Ascending aorta (tissue), 2 donors: ENCODE results near the gene P2RY11. TPM values are rescaled to one million over a fixed set of nuclear protein-coding genes. Genes with fewer than 3 reads are reported as not detected.

Experiments
- DNase-seq, 2 donors: peaks; one replicate each; pipeline ENCODE4 v3.0.0-alpha.2; 2019; ENCODE audit warnings: low spot score in 2 of 2
- H3K27ac ChIP-seq, 2 donors: fragments of 200-600 bp; sonication (generic); one replicate each; pipeline ENCODE4 v1.5.1; 2016 to 2017; ENCODE audit warnings: mild to moderate bottlenecking in 1 of 2
- H3K27me3 ChIP-seq: fragments of 200-600 bp; sonication (generic); one replicate; pipeline ENCODE4 v1.5.1; 2017
- H3K36me3 ChIP-seq, 2 donors: fragments of 200-600 bp; sonication (generic); one replicate each; pipeline ENCODE4 v1.5.1; 2016
- H3K4me1 ChIP-seq, 2 donors: fragments of 200-600 bp; sonication (generic); one replicate each; pipeline ENCODE4 v1.5.1; 2016 to 2017; ENCODE audit warnings: mild to moderate bottlenecking in 1 of 2
- H3K4me3 ChIP-seq, 2 donors: fragments of 200-600 bp; sonication (generic); one replicate each; pipeline ENCODE4 v1.5.1; 2016 to 2017; ENCODE audit warnings: mild to moderate bottlenecking in 1 of 2
- H3K9me3 ChIP-seq, 2 donors: fragments of 200-600 bp; sonication (generic); one replicate each; pipeline ENCODE4 v1.5.1; 2016
- intact Hi-C: fragments of 100-400 bp; cut with DNase I; formaldehyde crosslinking; loops from one replicate; pipeline ENCODE4 v1.15.1; 2023
- total RNA-seq: library from RNA; depleted of rRNA; stranded (reverse); fragments of >200 nt; gene quantifications from one replicate; pipeline ENCODE4 v1.1.0, GENCODE V29; 2016
- TF ChIP-seq, protein P1 (sequence below), 3 experiments: fragments of 200-600 bp in 2 of 3; fragments of 450-650 bp in 1 of 3; sonication (generic) in 2 of 3; IDR thresholded peaks; one replicate each; pipeline ENCODE4 v1.5.1; 2016 to 2019; ENCODE audit warnings: antibody characterized with exemption in 3 of 3, mild to moderate bottlenecking in 1 of 3, moderate library complexity in 1 of 3

The P2RY11 gene
- total RNA-seq, 1 donor from 2014 or later: 10.5 TPM

DNA sequence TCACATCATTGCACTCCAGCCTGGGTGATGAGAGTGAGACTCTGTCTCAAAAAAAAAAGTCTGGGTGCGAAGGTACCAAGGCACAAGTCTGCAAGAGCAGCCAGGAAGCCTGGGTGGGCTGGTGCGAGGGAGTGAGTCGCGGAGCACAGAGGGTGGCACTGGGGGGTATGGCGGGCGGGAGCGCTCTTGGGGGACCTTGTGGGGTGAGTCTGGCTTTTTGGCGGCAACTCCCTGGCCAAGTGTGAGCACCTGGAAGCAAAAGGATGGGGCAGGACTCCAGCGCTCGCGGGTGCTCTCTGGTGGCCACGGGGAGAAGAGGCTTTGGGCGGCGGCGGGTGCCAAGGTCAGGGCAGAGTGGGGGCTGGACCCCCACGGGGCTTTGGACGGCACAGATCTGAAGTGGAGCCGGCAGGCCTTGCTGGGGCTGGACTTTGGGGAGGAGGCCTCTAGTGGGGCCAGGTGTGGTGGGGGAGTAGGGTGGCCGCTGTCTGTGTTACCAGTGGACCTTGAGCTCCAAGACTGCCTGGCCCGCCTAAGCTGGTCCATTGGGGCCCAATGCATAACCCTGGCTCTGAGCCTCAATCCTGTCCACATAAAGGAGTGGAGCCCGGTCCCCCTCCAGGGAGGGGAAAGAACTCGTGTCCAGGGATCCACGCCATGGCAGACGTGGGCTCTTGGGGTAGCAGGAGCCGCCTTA is 1.6 kb downstream of the P2RY11 start:
- Histone ChIP-seq H3K27me3 (no peaks in the 10 kb centered on the region), H3K36me3 (peaks cover 68 to 75% of the 10 kb centered on the region in 2 donors), H3K27ac (no peak overlapping the region), H3K4me3 (no peak overlapping the region), H3K4me1 (no peaks in the 10 kb centered on the region), H3K9me3 (no peaks in the 10 kb centered on the region)
- DNase-seq: no peak
- TF ChIP-seq, protein P1, sequence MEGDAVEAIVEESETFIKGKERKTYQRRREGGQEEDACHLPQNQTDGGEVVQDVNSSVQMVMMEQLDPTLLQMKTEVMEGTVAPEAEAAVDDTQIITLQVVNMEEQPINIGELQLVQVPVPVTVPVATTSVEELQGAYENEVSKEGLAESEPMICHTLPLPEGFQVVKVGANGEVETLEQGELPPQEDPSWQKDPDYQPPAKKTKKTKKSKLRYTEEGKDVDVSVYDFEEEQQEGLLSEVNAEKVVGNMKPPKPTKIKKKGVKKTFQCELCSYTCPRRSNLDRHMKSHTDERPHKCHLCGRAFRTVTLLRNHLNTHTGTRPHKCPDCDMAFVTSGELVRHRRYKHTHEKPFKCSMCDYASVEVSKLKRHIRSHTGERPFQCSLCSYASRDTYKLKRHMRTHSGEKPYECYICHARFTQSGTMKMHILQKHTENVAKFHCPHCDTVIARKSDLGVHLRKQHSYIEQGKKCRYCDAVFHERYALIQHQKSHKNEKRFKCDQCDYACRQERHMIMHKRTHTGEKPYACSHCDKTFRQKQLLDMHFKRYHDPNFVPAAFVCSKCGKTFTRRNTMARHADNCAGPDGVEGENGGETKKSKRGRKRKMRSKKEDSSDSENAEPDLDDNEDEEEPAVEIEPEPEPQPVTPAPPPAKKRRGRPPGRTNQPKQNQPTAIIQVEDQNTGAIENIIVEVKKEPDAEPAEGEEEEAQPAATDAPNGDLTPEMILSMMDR (IDR thresholded peaks at IDR 0.05): peak; percentile 47 to 58 (median 56)
- intact Hi-C loops: no loop called here

DNA sequence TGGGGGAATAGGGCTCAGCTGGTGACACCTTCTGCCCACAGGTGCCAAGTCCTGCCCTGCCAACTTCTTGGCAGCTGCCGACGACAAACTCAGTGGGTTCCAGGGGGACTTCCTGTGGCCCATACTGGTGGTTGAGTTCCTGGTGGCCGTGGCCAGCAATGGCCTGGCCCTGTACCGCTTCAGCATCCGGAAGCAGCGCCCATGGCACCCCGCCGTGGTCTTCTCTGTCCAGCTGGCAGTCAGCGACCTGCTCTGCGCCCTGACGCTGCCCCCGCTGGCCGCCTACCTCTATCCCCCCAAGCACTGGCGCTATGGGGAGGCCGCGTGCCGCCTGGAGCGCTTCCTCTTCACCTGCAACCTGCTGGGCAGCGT is 2.1 kb downstream of the P2RY11 start:
- no peak overlapping the region for H3K27ac ChIP-seq
- H3K9me3 ChIP-seq: no peaks in the 10 kb centered on the region
- DNase-seq: no peak
- H3K27me3 ChIP-seq: no peaks in the 10 kb centered on the region
- intact Hi-C loops: no loop called here
- H3K4me3 ChIP-seq: no peak overlapping the region
- TF ChIP-seq, protein P1 (IDR thresholded peaks at IDR 0.05): no peak
- peaks cover 65 to 73% of the 10 kb centered on the region in 2 donors for H3K36me3 ChIP-seq
- peaks cover 0 to under 1% of the 10 kb centered on the region in 2 donors for H3K4me1 ChIP-seq

DNA sequence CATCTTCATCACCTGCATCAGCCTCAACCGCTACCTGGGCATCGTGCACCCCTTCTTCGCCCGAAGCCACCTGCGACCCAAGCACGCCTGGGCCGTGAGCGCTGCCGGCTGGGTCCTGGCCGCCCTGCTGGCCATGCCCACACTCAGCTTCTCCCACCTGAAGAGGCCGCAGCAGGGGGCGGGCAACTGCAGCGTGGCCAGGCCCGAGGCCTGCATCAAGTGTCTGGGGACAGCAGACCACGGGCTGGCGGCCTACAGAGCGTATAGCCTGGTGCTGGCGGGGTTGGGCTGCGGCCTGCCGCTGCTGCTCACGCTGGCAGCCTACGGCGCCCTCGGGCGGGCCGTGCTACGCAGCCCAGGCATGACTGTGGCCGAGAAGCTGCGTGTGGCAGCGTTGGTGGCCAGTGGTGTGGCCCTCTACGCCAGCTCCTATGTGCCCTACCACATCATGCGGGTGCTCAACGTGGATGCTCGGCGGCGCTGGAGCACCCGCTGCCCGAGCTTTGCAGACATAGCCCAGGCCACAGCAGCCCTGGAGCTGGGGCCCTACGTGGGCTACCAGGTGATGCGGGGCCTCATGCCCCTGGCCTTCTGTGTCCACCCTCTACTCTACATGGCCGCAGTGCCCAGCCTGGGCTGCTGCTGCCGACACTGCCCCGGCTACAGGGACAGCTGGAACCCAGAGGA is 2.6 kb downstream of the P2RY11 start:
- intact Hi-C loops: no loop called here
- TF ChIP-seq, protein P1 (IDR thresholded peaks at IDR 0.05): no peak

DNA sequence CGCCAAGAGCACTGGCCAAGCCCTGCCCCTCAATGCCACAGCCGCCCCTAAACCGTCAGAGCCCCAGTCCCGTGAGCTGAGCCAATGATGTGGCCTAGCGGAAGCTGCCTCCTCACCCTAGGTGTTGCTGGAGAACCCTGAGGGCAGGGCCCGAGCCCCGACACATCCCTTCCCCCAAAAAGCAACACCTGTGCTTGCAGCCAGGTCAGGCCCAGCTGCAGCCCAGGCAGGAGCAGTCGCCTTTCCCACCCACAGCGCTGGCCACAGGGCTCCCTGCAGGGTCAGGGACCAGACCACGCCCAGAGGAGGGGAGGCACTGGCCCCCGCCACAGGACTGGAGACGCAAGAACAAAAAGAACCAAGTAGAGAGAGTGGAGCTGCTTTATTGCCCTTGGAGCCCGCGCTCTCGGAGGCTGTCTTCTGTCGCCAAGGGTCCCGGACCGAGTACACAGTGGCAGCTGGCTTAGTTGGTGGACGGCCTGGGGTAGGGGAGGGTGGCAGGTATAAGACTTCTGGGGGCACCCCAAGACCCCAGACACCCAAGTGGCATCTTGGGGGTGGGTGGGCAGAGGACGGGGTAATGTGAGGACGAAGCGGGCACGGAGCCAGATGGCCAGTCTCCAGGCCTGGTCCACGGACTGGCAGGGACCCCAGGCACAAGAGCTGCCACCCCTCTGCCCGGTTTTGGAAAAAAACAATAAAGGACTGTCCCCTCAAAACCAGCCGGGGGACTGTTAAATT is 3.3 kb downstream of the P2RY11 start:
- H3K27ac ChIP-seq: no peak overlapping the region
- H3K4me1 ChIP-seq: peaks cover 5% of the 10 kb centered on the region in 2 donors
- no peaks in the 10 kb centered on the region for H3K9me3 ChIP-seq
- H3K4me3 ChIP-seq: no peak overlapping the region
- no peak for DNase-seq
- TF ChIP-seq, protein P1 (IDR thresholded peaks at IDR 0.05): no peak
- H3K27me3 ChIP-seq: no peaks in the 10 kb centered on the region
- intact Hi-C loops: no loop called here
- peaks cover 53 to 60% of the 10 kb centered on the region in 2 donors for H3K36me3 ChIP-seq

More for the DNA sequence above, 2.6 kb downstream of the P2RY11 start:
- Histone ChIP-seq H3K27me3 (no peaks in the 10 kb centered on the region), H3K36me3 (peaks cover 60 to 67% of the 10 kb centered on the region in 2 donors), H3K27ac (no peak overlapping the region), H3K9me3 (no peaks in the 10 kb centered on the region), H3K4me1 (peaks cover 5% of the 10 kb centered on the region in 2 donors), H3K4me3 (no peak overlapping the region)
- DNase-seq: no peak

DNA sequence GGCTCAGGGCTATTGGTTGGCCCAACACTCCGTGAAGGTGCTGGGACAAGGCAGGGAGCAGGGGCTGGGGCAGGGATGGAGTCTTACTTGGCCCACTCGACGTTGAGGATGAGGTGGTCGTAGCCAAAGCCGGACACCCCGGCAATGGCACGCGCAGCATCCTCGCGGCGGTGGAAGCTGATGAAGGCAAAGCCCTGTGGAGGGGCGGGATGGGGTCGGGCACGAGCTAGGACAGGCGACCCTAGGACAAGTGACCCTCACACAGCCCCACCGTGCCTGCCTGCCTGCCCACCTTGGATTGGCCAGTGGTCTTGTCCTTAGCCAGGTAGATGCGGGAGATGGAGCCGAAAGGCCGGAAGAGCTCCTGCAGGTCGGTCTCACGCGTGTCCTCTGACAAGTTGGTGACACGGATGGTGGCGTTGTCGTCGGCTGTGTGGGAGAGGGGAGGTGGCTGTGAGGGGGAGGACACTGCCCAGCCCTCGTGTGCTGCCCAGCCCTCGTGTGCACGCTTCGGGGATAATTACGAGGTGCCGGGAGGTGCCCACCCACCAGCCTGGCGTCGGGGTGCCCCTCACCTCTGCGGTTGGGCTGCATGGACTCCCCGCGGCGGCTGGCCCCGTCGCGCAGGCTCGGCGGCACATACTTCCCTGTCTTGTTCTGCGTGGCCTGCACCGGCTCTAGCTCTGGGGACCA is 4.0 kb downstream of the P2RY11 start:
- intact Hi-C loops: no loop called here
- no peak for DNase-seq
- H3K9me3 ChIP-seq: no peaks in the 10 kb centered on the region
- no peak overlapping the region for H3K27ac ChIP-seq
- TF ChIP-seq, protein P1 (IDR thresholded peaks at IDR 0.05): no peak
- no peak overlapping the region for H3K4me3 ChIP-seq
- H3K27me3 ChIP-seq: no peaks in the 10 kb centered on the region
- peaks cover 5 to 12% of the 10 kb centered on the region in 2 donors for H3K4me1 ChIP-seq
- peaks cover 46 to 53% of the 10 kb centered on the region in 2 donors for H3K36me3 ChIP-seq
